Skeletal muscle tissue (tissue), 4 donors: ENCODE results near the gene GIMAP8. TPM values are rescaled to one million over a fixed set of nuclear protein-coding genes. Genes with fewer than 3 reads are reported as not detected.
"Not testable (repeated sequence)": the region's sequence is repeated elsewhere in the genome, so short reads cannot be mapped to it uniquely, and the experiment has no call there.

Experiments
- H3K27ac ChIP-seq: one replicate; pipeline ENCODE4 v1.7.0; 2013; ENCODE audit warnings: mild to moderate bottlenecking, low read depth, low read length, inconsistent platforms
- H3K27me3 ChIP-seq, 3 donors: one replicate each; pipeline ENCODE4 v1.7.0; 2013; ENCODE audit warnings: low read length in 3 of 3; ENCODE audit not compliant: control insufficient read depth in 3 of 3, insufficient read depth in 3 of 3
- H3K36me3 ChIP-seq, 3 donors: one replicate each; pipeline ENCODE4 v1.7.0; 2013; ENCODE audit warnings: low read length in 3 of 3; ENCODE audit not compliant: control insufficient read depth in 3 of 3, insufficient read depth in 3 of 3
- H3K4me1 ChIP-seq, 3 donors: one replicate each; pipeline ENCODE4 v1.7.0; 2013; ENCODE audit warnings: low read length in 3 of 3, mild to moderate bottlenecking in 3 of 3; ENCODE audit not compliant: control insufficient read depth in 3 of 3, insufficient read depth in 3 of 3
- H3K4me3 ChIP-seq, 3 donors: one replicate each; pipeline ENCODE4 v1.7.0; 2013; ENCODE audit warnings: low read length in 3 of 3
- H3K9ac ChIP-seq, 3 donors: one replicate each; pipeline ENCODE4 v1.7.0; 2013; ENCODE audit warnings: low read length in 3 of 3, mild to moderate bottlenecking in 3 of 3, moderate library complexity in 2 of 3, low read depth in 1 of 3
- H3K9me3 ChIP-seq, 3 donors: one replicate each; pipeline ENCODE4 v1.7.0; 2013; ENCODE audit warnings: low read length in 3 of 3; ENCODE audit not compliant: control insufficient read depth in 3 of 3
- total RNA-seq: library from RNA; depleted of rRNA; stranded (reverse); fragments of >200 nt; gene quantifications from one replicate; pipeline ENCODE4 v1.2.3, GENCODE V29; 2014
- donor health status: Osteomylitis.

Gene GIMAP8
- total RNA-seq, 1 donor from 2014 or later, result 12.0 TPM

DNA sequence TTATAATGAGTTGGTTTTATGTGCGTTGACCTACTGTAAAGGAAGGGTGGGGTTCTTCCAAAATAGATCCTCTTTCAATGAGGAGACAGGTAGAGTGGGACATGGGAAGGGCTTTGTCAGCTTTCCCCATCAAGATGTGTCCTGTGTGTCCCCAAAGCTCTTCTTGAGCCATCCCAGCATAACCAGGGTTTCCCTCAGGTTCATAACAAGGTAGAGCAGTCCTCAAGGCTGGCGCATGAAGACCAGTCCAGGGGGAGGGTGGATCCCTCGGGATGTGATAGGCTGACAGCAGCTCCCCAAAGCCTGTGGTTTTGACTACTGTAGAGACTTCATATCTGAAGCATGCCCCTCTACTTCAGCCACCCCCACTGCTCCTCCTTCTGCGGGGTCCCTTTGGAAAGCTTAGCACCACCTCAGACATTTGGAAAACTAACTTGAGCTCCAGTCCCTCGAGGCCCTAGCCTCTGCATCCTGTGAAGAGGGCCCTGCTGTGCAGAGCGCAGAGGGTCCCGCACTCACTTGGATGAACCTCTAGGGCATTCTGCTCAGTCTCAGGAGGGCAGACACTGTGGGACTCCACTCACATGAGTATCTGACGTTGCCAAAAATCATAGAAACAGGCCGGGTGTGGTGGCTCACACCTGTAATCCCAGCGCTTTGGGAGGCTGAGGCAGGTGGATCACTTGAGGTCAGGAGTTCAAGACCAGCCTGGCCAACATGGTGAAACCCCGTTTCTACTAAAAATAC, 1.1 kb upstream of the GIMAP8 start:
- Histone ChIP-seq H3K27me3 (peaks cover 17 to 18% (median 18%) of the 10 kb centered on the region in 3 donors), H3K4me3 (no peak overlapping the region), H3K36me3 (no peaks in the 10 kb centered on the region), H3K9ac (peak overlapping the region in 1 of 3 donors; percentile 33), H3K4me1 (peaks cover 0 to 10% (median 4%) of the 10 kb centered on the region in 3 donors), H3K27ac (peak overlapping the region; percentile 72), H3K9me3 (peaks cover 0 to 2% (median 0%) of the 10 kb centered on the region in 3 donors)

GRCh38 chr7:150451097-150451793, 815 bp downstream of the GIMAP8 start:
- peaks cover 0 to 2% (median 0%) of the 10 kb centered on the region in 3 donors for H3K9me3 ChIP-seq
- H3K27ac ChIP-seq, result peak overlapping the region; percentile 72
- H3K4me3 ChIP-seq, result peak overlapping the region; percentile 68 to 79 (median 74)
- peak overlapping the region; percentile 58 to 82 (median 79) for H3K9ac ChIP-seq
- H3K36me3 ChIP-seq, result no peaks in the 10 kb centered on the region
- H3K4me1 ChIP-seq, result peaks cover 0 to 10% (median 4%) of the 10 kb centered on the region in 3 donors
- H3K27me3 ChIP-seq, result peaks cover 17 to 18% (median 18%) of the 10 kb centered on the region in 3 donors

GRCh38 chr7:150451833-150452461, 1.5 kb downstream of the GIMAP8 start:
- H3K36me3 ChIP-seq, result no peaks in the 10 kb centered on the region
- H3K9ac ChIP-seq, result peak overlapping the region; percentile 58 to 82 (median 79)
- peaks cover 17 to 18% (median 18%) of the 10 kb centered on the region in 3 donors for H3K27me3 ChIP-seq
- H3K4me1 ChIP-seq, result peaks cover 0 to 10% (median 4%) of the 10 kb centered on the region in 3 donors
- peak overlapping the region; percentile 72 for H3K27ac ChIP-seq
- H3K4me3 ChIP-seq, result peak overlapping the region; percentile 68 to 79 (median 74)
- H3K9me3 ChIP-seq, result peaks cover 0 to 2% (median 0%) of the 10 kb centered on the region in 3 donors

GRCh38 chr7:150453181-150453580, 2.8 kb downstream of the GIMAP8 start:
- H3K4me1 ChIP-seq, result peaks cover 0 to 10% (median 4%) of the 10 kb centered on the region in 3 donors
- H3K4me3 ChIP-seq, result peak overlapping the region in 1 of 3 donors; percentile 29

GRCh38 chr7:150453892-150454291, 3.5 kb downstream of the GIMAP8 start:
- Histone ChIP-seq H3K27me3 (peaks cover 17 to 18% (median 18%) of the 10 kb centered on the region in 3 donors), H3K4me3 (no peak overlapping the region), H3K27ac (no peak overlapping the region), H3K36me3 (peaks cover 0 to under 1% (median 0%) of the 10 kb centered on the region in 3 donors), H3K4me1 (peaks cover 0 to 9% (median 4%) of the 10 kb centered on the region in 3 donors), H3K9ac (no peak overlapping the region), H3K9me3 (peaks cover 0 to 5% (median 0%) of the 10 kb centered on the region in 3 donors)

More at GRCh38 chr7:150453181-150453580, 2.8 kb downstream of the GIMAP8 start:
- Histone ChIP-seq H3K9ac (peak overlapping the region in 1 of 3 donors; percentile 25), H3K27ac (no peak overlapping the region), H3K27me3 (peaks cover 17 to 18% (median 18%) of the 10 kb centered on the region in 3 donors), H3K9me3 (peaks cover 0 to 5% (median 0%) of the 10 kb centered on the region in 3 donors), H3K36me3 (no peaks in the 10 kb centered on the region)

DNA sequence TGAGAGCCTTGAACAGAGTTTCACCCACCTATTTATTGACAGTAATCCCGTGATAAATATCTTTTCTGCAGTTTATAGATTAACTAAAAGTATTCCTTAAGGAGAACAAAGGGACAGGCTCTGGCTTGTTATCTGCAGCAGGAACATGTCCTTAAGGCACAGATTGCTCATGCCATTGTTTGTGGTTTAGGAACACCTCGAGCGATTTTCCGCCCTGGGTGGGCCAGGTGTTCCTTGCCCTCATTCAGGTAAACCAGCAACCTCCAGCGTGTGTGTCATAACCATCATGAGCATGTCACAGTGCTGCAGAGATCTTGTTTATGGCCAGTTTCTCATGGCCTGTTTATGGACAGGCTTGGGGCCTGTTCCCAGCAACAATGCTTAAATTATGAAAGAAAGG, 6.6 kb downstream of the GIMAP8 start:
- H3K9me3 ChIP-seq, result peaks cover 3 to 10% (median 5%) of the 10 kb centered on the region in 3 donors
- not testable (repeated sequence) for H3K36me3 ChIP-seq, H3K4me1 ChIP-seq, H3K27ac ChIP-seq, H3K27me3 ChIP-seq, H3K9ac ChIP-seq, H3K4me3 ChIP-seq

- Histone ChIP-seq H3K36me3 (peaks cover 0 to 2% (median 0%) of the 10 kb centered on the region in 3 donors), H3K27me3 (no peaks in the 10 kb centered on the region), H3K27ac (no peak overlapping the region), H3K9me3 (peaks cover 3 to 12% (median 5%) of the 10 kb centered on the region in 3 donors), H3K4me3 (no peak overlapping the region), H3K9ac (no peak overlapping the region), H3K4me1 (peaks cover 0 to 2% (median 0%) of the 10 kb centered on the region in 3 donors)
Measured at GRCh38 chr7:150458235-150458634, 7.8 kb downstream of the GIMAP8 start.

- no peak overlapping the region for H3K4me3 ChIP-seq
- no peak overlapping the region for H3K9ac ChIP-seq
- no peak overlapping the region for H3K27ac ChIP-seq
- peaks cover 0 to 2% (median 0%) of the 10 kb centered on the region in 3 donors for H3K36me3 ChIP-seq
- no peaks in the 10 kb centered on the region for H3K27me3 ChIP-seq
- peaks cover 0 to 2% (median 0%) of the 10 kb centered on the region in 3 donors for H3K4me1 ChIP-seq
- H3K9me3 ChIP-seq, result peaks cover 5 to 12% (median 5%) of the 10 kb centered on the region in 3 donors
Measured at GRCh38 chr7:150458756-150459155, 8.3 kb downstream of the GIMAP8 start.

DNA sequence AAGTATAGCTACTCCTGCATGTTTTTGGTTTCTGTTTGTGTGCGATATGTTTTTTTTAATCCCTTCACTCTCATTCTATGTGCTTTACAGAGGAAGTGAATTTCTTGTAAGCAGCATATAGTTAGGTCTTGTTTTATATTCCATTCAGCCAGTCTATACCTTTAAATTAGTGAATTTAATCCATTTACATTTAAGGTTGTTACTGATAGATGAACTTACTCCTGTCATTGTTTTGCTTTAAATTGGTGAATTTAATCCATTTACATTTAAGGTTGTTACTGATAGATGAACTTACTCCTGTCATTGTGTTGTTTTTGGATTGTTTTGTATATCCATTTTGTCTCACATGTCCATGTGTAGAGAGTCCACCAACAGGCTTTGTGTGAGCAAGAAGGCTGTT, 11.1 kb downstream of the GIMAP8 start:
- H3K9ac ChIP-seq, result no peak overlapping the region
- H3K4me3 ChIP-seq, result no peak overlapping the region
- peaks cover 0 to 2% (median 0%) of the 10 kb centered on the region in 3 donors for H3K36me3 ChIP-seq
- peaks cover 3 to 12% (median 6%) of the 10 kb centered on the region in 3 donors for H3K9me3 ChIP-seq
- no peaks in the 10 kb centered on the region for H3K27me3 ChIP-seq
- H3K4me1 ChIP-seq, result peaks cover 0 to 3% (median 2%) of the 10 kb centered on the region in 3 donors
- H3K27ac ChIP-seq, result no peak overlapping the region
